DMS153 treated with DMSO at 0.1 percent for 48 hours (cell line): ENCODE measurements around the gene FAM13C.
"Not testable (repeated sequence)": the region's sequence is repeated elsewhere in the genome, so short reads cannot be mapped to it uniquely, and the experiment has no call there.

Source experiments
- DNase-seq: peaks from one replicate; lab custom pipeline; 2025; ENCODE audit not compliant: unreplicated experiment; lab: John Stamatoyannopoulos, UW

Gene FAM13C

DNA sequence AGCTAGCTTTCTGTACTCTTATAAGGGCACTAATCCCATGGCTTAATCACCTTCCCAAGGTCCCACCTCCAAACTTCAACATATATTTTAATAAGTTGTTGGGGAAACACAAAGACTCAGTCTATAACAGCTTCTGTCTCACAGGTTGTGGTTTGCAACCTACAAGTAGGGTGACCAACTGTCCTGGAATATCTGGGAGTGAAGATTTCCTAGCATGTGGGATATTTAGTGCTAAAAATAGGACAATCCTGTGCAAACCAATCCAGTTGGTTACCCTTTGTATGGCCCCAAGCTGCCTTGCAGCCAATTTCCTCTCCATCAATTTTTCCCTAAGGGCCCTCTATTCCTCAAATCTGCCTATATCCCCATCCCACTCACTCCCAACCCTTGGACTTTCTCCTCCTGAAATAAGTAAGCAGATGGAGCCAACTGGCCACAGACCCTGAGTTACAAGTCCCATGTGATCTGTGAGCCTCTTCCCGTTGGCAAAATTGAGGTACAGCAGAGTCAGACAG lies 82.3 kb downstream of the FAM13C start:
- DNase-seq = no peak

DNA sequence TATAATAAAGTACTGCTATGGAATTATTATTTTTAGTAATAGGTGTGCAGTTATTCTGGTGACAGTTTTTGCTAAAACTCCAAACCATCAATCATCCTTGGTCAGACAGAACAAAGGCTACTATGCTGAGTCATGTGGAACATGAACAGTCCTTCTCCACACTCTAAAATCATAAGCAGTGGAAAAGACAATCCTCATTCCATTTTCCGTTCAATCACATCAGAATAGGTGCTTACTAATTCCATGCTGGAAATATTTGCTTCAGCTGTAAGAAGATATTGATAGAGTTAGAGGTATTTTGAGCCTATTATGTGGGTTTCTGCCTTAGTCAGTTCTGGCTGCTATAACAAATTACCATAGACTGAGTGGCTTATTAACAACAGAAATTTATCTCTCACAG lies 82.9 kb downstream of the FAM13C start:
- no peak for DNase-seq

DNA sequence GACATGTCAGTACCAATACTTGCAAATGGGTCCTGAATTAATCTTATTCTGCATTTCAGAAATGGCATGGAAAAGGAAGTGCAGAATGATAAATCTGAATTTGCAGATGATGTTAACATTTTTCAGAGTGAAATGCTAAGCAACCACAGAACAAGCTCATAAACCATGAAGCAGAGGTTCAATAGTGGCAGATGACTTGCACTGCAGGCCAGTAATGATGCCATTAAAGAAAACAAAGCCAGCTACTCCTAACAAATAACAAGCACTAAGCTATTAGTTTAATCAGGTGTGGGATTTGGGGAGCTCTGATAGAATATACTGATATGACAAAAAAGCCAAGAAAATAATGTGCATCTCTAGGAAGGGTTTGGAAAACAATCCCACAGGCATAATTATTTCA lies 85.4 kb downstream of the FAM13C start:
- no peak for DNase-seq

DNA sequence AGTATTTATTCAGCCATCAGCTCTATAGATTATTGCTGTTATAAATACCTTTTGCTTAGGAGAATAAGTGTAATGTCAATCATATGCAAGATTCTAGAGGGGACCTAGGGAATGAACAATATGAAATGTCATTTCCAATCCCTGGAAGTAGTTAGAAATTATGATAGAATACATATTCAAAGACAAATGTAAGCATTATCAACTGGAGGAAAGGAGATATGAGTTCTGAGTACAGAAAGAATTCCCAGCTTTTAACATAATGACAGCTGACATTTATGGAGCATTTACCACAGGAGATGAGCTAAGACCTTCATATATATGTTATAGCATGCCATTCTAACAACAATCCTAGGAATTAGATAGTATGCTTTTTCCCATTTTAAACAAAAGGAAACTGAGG lies 86.2 kb downstream of the FAM13C start:
- no peak for DNase-seq

DNA sequence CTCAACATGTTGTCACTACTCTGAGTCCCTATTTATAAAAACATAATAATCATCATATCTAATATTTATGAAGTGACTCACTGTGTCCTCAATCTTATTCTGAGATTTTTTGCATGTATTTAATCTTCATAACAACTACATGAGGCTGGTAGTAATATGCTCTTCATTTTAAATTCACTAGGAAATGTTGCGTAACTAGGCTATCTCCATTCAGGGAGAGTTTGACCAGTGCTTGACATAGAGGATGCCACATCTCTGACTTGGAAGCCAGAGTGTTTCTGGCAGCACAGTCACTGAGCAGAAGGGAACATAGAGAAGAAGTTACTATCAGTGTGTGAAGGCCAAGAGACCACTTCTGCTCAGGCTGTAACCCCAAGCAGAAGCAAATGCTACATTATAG lies 88.9 kb downstream of the FAM13C start:
- no peak for DNase-seq

DNA sequence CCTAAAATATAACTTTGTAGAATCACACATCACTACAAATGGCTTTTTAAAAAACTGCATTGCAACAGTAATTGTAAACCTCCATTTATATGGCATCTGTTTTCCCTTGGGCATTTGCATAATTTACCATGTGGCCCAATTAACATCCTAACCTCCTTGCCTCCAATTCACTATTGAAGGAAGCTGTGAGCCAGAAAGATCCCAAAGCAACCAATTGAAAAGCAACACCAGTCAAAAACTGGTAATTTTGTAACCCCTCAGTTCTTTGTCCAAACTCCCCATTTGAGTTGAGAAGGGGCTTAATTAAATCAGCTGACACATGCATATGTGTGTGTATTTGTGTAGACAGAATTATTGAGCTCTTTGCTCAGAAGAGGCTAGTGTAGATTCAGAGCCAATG lies 90.3 kb downstream of the FAM13C start:
- no peak for DNase-seq

DNA sequence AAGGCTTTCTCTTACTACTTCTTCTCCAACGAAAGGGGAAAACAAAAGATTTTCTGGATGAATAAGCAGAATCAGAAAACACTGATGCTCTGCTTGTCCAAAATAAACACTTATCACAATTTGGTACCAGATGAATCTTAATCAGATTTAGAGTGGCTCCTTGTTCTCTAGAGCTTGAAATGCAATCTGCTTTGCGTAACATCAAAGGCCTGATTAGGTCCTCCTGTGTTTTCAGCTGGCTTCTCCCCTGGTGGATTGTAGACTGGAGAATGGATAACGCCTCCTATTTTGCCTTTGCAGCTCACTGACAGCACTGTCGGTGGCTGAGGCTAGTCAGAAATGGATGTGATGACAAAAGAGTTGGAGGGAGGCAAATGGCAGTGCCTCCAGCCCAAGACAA lies 91.2 kb downstream of the FAM13C start:
- no peak for DNase-seq

DNA sequence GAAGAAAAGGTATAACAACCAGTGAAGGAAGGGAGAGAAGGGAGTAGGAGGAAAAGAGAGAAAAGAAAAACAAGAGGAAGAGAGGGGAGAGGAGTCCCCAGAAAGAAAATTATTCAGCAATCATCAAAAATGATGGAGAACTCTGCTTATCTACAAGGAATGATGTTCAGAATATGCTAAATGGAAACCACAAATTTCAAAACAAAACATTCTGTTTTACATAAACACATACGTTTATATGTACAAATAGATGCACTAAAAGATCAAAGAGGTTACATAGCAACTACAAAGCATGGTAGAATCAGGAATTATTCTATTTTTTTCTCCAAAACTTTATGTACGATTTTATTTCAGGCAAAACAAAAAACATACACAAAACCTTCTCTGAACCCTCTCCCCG lies 91.9 kb downstream of the FAM13C start:
- DNase-seq = no peak

DNA sequence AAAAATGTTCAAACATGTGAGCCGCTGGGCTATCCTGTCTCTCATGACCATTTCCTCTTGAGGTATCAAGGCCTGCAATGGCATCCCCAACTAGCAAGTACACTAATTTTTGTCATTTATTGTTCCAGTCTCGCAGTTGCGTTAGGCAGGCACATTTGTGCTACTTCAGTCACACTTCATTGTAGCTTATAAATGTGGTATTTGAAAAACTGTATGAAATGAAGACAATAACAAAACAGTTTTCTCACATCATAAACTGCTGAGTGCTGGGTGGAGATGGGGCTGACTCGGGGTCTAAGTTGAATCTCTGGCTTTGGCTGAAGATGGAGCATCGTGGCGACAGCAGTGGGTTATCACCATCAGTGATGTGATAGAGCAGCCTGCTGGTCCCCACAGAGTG lies 92.7 kb downstream of the FAM13C start:
- DNase-seq = no peak

DNA sequence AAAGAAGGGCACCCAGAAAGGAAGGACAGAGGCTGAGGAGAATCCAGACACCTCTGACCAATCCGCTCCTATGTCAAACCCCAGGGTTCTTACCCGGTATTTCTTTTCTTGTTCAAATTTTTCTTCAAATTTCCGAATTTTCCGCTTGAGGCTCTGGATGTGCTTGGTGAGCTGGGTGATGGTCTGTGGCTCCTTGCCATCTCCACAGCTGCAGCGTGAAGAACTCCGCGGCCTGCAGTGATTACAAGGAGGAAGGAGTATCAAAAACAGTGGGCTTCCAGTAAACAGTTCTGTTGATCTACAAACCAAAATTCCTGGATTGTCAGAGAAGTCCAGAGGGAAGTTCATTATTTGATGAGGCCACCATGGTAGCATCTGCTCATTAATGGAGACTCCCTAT lies 93.9 kb downstream of the FAM13C start:
- DNase-seq = no peak

DNA sequence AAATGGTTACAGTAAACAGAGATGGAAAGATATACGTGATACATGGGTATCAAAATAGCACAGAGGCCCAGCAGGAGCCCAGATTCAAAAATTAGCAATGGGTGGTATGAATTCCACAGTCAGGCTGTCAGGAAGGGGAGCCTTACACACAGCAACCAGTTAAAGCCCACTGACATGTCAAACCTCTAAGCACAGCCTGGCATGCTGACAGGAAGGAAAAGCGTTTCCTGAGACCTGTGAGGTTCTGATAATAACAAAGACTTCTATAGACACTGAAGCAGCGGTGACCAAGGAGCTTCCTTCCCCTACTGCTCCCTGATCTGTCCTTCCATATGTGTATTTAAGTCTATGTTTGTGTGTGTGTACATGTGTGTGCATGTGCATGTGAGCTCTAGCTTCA lies 96.0 kb downstream of the FAM13C start:
- DNase-seq = no peak

DNA sequence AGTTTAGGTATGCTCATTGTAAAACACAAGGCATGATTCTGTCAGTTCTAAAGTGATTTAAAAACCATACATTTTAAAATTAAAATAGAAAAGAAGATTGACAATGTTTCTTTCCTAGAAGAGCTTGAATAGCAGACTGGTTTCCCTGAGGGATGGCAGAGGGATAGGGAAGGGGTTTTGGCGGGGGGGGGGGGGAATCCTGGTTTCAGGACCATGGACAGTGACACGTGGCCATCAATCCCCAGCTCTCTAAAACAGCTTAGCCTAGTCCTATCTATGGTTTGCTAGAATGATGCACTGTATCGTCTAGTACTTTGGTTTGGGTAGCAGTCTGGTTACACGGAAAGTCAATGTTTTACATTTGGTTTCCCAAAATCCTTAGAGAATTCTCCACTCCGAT lies 97.2 kb downstream of the FAM13C start:
- DNase-seq = no peak

DNA sequence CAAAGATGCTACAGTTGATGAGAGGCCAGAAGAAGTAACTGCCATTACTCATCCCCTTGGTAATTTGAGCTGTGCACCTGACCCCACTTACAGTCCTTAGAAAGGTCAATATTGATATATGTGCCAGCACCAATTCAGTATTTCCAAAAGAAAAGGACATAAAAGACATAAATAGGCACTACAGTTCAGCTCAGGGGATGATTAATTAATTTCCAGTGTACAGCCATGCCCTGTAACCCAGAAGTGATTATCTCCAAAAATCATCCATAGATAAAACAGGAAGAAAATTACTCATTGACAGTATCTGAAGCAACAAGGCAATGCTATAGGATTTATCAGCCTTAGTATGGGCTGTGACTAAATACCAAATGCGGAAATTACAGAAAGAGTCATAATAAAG lies 103.5 kb downstream of the FAM13C start:
- no peak for DNase-seq

DNA sequence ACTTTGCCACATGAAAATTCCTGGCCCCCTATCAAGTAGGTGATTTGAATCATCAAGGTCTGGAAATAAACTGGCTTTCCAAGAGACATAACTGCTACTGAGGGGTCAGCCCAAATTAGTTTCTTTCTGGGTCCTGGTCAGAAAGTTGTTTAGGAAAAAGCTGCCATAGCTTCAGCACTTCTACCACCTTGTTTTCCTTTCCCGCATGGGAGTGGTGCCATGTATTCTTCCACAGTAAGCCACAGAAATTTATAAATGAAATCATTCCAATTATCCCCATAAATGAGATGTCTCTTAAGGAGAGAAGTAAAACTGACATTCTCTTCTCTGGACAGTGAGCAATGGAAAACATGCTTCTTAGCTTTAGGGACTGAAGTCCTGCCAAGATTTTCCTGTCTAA lies 105.1 kb downstream of the FAM13C start:
- DNase-seq = no peak

DNA sequence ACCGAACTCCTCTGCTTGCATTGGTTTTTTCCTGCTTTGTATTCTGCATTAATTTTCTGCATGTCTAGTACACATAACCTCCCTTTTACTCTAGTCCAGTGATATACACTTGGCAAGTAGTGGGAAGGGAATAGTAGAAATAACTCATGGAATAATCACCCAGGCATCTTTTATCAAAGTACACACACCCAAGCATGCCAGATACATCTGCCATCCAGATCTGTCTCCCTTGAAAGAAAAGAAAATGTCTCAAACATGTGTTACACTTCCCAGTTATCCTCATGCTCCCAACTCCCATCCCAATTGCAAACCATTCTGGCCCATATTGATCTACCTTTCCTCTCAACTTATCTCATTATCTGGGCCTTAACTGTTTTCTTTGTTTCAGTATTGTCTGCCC lies 106.9 kb downstream of the FAM13C start:
- no peak for DNase-seq

DNA sequence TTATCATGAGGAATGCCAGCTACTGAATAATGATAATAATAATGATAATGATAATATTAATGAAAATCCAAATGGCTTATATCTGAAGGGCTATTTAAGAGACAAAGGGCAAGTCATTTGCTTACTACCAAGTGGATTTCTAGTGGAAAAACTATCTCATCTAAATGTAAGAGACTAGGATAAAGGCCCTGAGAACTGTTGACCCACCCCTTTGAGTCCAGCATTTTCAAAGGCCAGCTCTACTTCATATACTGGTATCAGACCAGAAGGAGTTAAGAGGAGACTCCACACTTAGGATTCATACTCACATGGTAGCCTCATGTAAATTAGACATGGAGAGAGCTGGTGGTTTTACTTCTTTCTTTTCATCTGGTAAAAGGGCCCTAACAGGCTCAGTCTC lies 109.9 kb downstream of the FAM13C start:
- DNase-seq = no peak

DNA sequence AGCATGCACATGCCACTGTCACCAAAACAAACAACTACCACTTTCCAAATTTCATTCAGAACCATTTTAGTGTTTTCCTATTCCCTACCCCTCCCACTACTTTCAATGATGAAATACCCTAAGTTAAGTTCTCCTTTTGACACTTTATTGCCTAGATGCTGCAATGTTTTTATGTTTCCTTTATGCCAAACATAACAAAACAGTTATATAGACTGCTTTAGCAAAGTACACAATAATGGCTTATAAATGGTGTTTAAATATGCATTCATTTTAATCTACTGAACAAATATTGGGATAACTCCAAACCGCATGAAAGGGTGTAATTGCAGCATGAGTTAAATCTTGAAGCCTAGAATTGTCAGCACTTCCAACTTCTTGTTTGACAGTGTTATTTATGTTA lies 116.7 kb downstream of the FAM13C start:
- no peak for DNase-seq

DNA sequence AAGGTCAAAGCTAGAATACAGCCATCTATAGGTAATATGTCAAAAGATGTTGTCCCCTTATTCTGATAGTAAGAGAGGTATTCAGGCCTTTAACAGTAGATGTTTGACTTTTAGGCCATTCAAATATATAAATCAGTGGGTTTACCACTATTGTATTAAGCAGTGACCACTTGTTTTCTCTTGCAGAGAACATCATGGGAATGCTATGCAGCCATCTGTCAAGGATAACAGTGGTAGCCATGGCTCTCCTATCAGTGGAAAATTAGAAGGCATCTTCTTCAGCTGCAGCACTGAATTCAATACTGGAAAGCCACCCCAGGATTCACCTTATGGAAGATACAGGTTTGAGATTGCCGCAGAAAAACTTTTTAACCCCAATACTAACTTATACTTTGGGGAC lies 117.5 kb downstream of the FAM13C start:
- no peak for DNase-seq

DNA sequence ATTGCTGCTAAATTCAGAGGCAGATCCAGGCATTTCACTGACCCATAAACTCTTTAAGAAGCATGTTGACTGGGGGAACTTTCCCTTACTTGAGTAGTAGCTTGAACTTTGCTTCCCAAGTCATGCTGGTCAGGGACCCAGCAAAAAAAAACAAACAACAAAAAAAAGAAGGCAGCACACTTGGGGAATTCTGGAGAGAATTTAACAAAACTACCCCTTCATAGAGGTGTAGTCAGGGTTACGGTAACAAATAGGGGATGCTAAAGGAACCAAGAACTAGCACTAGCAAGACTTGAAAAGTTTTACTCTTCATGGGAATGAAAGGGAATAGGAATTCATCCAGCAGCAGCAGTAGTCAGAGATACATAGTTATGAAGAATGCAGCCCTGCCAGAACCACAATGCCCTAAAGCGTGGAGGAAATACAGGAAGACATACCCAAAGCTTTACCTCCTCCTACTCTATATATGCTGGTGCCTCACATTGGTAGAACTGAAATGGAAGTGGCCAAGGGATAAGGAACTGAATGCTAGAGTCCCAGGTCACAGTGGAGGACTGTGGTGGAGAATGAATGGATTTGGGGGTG lies 118.6 kb downstream of the FAM13C start:
- no peak for DNase-seq

DNA sequence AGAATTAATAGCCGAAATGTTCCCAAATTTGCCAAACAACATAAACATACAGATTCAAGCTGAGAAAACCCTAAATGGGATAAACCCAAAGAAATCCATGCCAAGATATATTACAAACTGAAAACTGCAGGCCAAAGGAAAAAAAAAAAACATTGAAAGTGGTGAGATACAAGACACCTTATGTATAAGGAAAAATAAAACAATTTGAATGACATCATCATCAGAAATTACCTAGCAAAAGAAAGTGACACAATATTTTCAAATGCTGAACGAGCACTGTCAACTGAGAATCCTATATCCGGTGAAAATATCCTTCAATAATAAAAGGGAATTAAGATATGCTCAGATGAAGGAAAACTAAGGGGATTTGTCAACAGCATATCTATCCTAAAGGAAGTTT lies 119.4 kb downstream of the FAM13C start:
- no peak for DNase-seq

DNA sequence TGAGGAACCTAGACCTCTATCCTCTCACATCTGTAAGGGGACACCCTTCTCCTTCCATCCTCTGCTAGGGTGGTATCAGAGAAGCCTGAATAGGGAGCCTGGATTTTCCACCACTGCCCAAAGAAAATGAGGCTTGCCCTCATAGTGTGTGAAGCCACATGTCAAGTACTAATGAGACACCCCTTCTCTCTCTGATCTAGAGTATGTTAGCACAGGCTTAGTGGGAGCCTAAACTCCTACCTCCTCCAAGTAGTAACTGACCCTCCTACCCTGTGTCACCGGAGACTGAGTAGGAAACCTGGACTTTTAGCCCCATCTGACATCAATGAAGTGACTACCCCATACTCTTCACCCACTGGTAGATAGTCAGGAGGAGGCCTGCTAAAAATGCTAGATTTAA lies 120.3 kb downstream of the FAM13C start:
- no peak for DNase-seq

DNA sequence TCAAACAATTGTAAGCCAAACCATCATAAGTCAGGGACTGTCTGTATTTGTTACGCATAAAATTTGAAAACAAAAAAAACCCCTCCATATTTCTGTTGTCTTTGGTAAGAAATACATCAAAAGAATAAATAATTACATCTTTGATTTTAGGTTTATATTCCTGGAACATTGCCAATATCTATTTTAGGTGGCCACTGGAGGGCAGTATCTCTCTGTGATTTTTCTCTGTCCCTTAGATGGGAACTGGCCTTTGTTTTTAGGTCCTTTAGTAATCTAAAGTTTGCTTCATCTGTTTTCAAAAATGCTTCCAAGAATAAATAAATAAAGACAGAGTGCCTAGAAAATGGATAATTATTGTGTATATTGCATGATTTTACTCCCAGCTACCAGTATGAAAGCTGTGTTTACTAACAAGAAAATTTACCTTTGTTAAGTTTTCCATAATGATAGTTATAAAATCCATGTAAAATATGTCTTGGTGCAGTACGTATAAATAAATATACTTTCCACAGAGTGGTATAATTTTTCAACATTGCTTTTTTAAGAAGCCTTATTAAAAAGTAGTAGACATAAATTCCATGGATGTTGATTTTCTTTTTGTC lies 121.7 kb downstream of the FAM13C start:
- peak; percentile 30 for DNase-seq

DNA sequence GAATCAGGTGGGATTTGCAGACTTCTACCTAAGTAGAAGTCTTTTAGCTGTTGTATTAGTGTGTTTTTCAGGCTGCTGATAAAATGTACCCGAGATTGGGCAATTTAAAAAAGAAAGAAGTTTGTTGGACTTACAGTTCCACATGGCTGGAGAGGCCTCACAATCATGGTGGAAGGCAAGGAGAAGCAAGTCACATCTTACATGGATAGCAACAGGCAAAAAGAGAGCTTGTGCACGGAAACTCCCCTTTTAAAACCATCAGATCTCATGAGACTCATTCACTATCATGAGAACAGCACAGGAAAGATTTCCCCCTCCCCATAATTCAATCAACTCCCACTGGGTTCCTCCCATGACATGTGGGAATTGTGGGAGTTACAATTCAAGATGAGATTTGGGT lies 123.2 kb downstream of the FAM13C start:
- not testable (repeated sequence) for DNase-seq
